Right cardiac atrium (tissue), 5 donors: ENCODE measurements around the gene PTPRD. TPM values are rescaled to one million over a fixed set of nuclear protein-coding genes. Genes with fewer than 3 reads are reported as not detected.
A peak's percentile ranks its signal among the peaks of the same experiment; 100 is the strongest.

Source experiments
- ATAC-seq, 2 donors: fragments of 200-7000 bp; cut with Tn5 transposase; one replicate each; pipeline versions ENCODE4 v1.8.0 to v1.9.1; 2020; ENCODE audit warnings: moderate library complexity in 2 of 2, mild to moderate bottlenecking in 1 of 2
- DNase-seq, 3 donors: peaks; one replicate each; pipeline ENCODE4 v3.0.0-alpha.2; 2020
- H3K27ac ChIP-seq: one replicate; pipeline ENCODE4 v1.5.1; 2013; ENCODE audit warnings: mild to moderate bottlenecking, low read length, control low read depth, moderate library complexity
- H3K27me3 ChIP-seq: one replicate; pipeline ENCODE4 v1.6.1; 2013; ENCODE audit not compliant: control insufficient read depth, insufficient read depth
- H3K4me1 ChIP-seq: one replicate; pipeline ENCODE4 v1.6.1; 2013; ENCODE audit warnings: low read length; ENCODE audit not compliant: control insufficient read depth, insufficient read depth
- H3K4me3 ChIP-seq: one replicate; pipeline ENCODE4 v1.5.1; 2013; ENCODE audit warnings: low read length, control low read depth
- H3K9me3 ChIP-seq: one replicate; pipeline ENCODE4 v1.6.1; 2013; ENCODE audit warnings: low read length; ENCODE audit not compliant: control insufficient read depth
- WGBS: extraction: QIAGEN DNeasy Blood & Tissue Kit; methylation state at CpG from one replicate; pipeline ENCODE4 v1.1.7; 2013; 5-methylcytosine and 5-hydroxymethylcytosine counted together
- intact Hi-C, 4 donors: fragments of 100-400 bp; cut with DNase I; formaldehyde crosslinking; loops; one replicate each; pipeline versions ENCODE4 v1.11.0 to v1.14.0; 2022 to 2023
- polyA plus RNA-seq: library from polyadenylated mRNA; stranded (reverse); fragments of 200-250 nt; gene quantifications from one replicate; pipeline ENCODE4 v1.2.3, GENCODE V29; 2013
- total RNA-seq, 4 donors: library from RNA; stranded (reverse); fragmentation: NEBNext Ultra II Directional; extraction: Animal tissue kit (Norgen Biotek cat#: 25700); gene quantifications; one replicate each; pipeline ENCODE4 v1.2.1, GENCODE V29; 2021
- donor health status: healthy with polysubstance abuse.
- donor health status: DM: no; HTN: yes; CAD: no.
- donor health status: DM: no; HTN: no; CAD: no.
- donor health status: DM: no; HTN: yes; CAD: no; lungs with severe emphysema.
- donor health status: DM: yes; HTN: yes; CAD: no.

The PTPRD gene
- total and polyA plus RNA-seq, 5 donors = 1.3 to 11.8 (median 7.1) TPM

DNA sequence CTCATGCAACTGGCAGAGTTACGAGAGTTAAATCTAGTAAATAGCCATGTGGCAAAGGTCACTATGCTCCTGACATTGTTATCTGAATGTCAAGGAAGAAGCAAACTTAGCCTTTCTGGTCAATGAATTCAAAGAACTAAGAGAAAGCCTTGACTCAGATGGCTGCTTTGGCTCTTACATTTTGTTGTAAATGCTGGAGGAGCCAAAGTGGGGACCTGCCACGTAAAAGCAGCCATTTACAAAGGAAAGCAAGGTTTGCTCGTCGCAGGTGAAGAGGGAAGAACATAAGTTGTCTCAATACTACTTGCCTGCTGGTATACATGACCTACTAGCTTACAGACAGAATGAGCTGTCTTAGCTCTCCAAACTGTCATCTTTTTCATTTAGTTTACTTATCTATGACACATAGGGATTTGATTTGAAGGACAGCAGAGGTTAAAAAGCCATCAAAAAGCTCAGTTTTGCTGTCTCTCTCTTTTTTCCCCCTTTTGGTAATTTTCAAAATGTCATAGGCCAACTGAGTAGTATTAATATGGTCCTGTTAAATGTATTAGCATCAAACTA lies 1760.4 kb downstream of the PTPRD start:
- DNase-seq (no peak), ATAC-seq (no peak)
- Histone ChIP-seq H3K27ac (no peak overlapping the region), H3K9me3 (no peaks in the 10 kb centered on the region), H3K4me3 (no peak overlapping the region), H3K27me3 (peaks cover 3% of the 10 kb centered on the region), H3K4me1 (no peaks in the 10 kb centered on the region)
- WGBS = 86% methylated on average over 4 of the region's 4 CpGs
- intact Hi-C loops = no loop called here

DNA sequence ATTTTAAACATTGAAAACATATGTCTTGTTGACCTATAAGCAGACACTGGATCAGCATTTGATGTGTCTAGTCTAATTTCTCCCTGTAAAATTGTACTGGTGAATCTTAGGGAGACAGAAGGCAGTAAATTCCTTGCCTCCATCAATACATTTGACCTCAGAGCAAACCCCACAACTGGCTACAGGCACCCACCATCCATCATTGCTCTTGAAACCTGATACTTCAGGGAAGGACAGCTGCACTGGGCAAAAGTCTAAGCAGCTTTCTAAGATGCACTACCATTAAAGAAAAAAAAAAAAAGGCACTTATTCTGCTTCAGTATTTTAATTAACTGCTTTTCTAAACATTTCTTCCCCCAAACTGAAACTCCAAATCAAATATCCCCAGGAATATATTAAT lies 1761.9 kb downstream of the PTPRD start:
- H3K4me1 ChIP-seq = no peaks in the 10 kb centered on the region
- no peak overlapping the region for H3K4me3 ChIP-seq
- no peaks in the 10 kb centered on the region for H3K9me3 ChIP-seq
- no peak overlapping the region for H3K27ac ChIP-seq
- peaks cover 3% of the 10 kb centered on the region for H3K27me3 ChIP-seq
- intact Hi-C loops = no loop called here
- ATAC-seq = no peak
- no peak for DNase-seq

DNA sequence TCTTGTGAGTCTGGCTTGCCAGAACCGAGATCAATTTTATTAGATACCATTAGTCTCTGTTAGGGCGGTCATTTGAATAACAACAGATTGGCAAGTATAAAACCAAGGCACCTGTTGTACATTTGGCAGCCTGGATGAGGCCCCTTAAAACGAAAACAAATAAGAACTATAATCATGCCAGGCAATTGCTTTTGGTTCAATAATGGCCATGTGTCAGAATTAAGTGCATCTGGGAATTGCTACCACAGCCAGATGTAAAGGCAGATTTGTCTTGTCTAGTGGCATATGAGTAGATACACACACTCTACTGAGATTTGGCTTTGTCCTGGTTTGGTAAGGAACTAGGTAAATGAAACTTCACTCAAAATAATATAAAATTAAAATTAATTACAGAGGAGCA lies 1767.0 kb downstream of the PTPRD start:
- DNase-seq = no peak
- no peak for ATAC-seq
- Histone ChIP-seq H3K4me3 (no peak overlapping the region), H3K4me1 (no peaks in the 10 kb centered on the region), H3K9me3 (no peaks in the 10 kb centered on the region), H3K27me3 (no peaks in the 10 kb centered on the region), H3K27ac (no peak overlapping the region)
- intact Hi-C loops = no loop called here
- 83% methylated on average over 3 of the region's 3 CpGs for WGBS

DNA sequence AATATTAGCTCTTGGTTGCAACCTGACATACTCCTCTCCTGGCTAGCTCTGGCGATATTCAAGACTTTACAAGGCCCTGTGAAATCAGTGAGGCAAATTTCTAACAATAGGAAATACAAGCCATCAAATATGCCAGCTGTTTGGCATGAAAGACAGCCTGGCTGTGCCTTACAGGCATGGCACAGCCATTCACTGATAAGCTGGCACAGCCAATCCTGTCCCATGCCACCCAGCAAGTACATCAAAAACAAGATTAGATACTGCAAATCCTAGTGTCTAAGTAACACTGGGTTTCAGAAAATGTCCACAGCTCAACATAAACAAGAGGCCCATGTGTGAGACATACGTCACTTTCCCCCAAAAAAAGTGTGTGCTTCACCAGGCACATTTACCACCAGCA lies 1767.4 kb downstream of the PTPRD start:
- Histone ChIP-seq H3K27ac (no peak overlapping the region), H3K4me1 (no peaks in the 10 kb centered on the region), H3K27me3 (no peaks in the 10 kb centered on the region), H3K9me3 (no peaks in the 10 kb centered on the region), H3K4me3 (no peak overlapping the region)
- ATAC-seq (peak; percentile 48 to 78), DNase-seq (peak; percentile 8 to 49 (median 18))
- intact Hi-C loops = no loop called here
- 32% methylated on average over 2 of the region's 2 CpGs for WGBS

DNA sequence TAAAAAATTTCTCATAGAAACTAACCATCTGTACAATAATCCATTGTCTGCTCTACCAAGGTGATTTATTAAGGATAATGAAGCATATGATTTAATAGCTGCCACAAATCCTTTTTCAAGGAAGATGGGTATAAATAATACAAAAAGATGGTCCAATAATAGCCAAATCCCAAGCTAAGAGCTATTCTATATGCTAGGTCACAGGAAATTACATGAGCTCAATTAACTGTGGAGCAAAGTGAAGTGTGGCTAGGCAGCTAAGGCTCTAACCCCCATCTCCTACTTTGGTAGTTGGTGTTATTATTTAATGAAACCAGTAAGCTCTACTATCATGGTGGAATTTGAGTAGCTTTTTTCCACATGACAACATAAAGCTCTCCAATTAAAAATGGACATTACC lies 1768.3 kb downstream of the PTPRD start:
- DNase-seq (no peak), ATAC-seq (no peak)
- Histone ChIP-seq H3K4me1 (no peaks in the 10 kb centered on the region), H3K27ac (no peak overlapping the region), H3K27me3 (no peaks in the 10 kb centered on the region), H3K9me3 (no peaks in the 10 kb centered on the region), H3K4me3 (no peak overlapping the region)
- intact Hi-C loops = no loop called here

DNA sequence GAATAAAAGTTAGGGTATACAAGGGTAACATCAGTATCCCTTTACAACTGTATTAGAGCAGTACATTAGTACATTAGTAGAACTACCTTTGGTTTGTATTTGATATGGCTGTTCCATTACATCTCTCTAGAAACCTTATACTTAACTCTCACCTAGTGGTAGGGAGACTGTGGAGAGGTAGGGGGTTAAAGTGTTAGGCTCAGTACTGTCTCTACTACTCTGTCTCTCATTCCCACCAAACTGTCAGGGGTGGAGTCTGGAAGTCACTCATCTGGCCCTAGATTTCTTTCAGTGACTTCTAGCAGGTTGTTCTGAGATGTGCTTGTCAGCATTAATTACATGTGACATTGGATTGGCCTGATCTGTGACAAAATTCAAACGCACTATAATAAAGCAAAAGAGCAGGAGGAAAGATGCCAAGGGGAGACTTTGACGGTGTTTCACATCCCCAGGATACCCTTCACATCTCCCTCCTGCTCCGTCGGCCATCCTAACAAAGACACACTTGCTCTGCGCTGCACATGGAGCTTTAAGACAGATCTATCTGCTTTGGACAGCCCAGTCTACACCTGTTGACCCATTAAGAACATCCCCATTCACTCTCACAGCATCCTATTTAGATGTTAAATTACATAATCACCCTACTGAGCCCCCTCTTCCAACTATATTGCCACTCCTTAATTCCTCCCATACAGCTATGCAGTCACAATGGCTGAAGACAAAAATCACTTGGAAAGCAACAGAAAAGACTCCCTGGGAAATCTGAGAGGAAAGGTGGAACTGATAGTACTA lies 1770.2 kb downstream of the PTPRD start:
- no peak for DNase-seq
- no peak for ATAC-seq
- H3K27ac ChIP-seq = no peak overlapping the region
- intact Hi-C loops = no loop called here
- no peak overlapping the region for H3K4me3 ChIP-seq
- H3K4me1 ChIP-seq = no peaks in the 10 kb centered on the region
- H3K27me3 ChIP-seq = no peaks in the 10 kb centered on the region
- 85% methylated on average over 5 of the region's 5 CpGs for WGBS
- no peaks in the 10 kb centered on the region for H3K9me3 ChIP-seq

DNA sequence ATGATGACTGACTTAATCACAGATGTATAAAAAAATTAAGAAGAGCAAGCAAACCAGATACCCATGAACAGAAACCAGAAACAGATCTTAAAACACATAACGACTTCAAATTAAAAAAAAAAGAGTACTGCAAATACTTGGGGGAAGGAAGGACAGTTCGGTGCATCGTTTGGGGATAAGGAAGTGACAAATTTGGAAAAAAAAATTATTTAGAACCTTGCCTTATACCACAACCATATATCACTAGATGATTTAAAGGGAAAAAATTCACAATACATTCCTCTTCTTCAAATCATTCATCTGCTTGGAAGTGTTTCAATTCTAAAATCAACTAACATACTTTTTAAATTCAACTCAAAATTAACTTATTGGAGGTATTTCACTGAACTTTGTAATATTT lies 1774.7 kb downstream of the PTPRD start:
- WGBS = 84% methylated on average over 3 of the region's 3 CpGs
- ATAC-seq (no peak), DNase-seq (no peak)
- no peaks in the 10 kb centered on the region for H3K9me3 ChIP-seq
- no peaks in the 10 kb centered on the region for H3K4me1 ChIP-seq
- intact Hi-C loops = no loop called here
- H3K4me3 ChIP-seq = no peak overlapping the region
- no peaks in the 10 kb centered on the region for H3K27me3 ChIP-seq
- H3K27ac ChIP-seq = no peak overlapping the region

DNA sequence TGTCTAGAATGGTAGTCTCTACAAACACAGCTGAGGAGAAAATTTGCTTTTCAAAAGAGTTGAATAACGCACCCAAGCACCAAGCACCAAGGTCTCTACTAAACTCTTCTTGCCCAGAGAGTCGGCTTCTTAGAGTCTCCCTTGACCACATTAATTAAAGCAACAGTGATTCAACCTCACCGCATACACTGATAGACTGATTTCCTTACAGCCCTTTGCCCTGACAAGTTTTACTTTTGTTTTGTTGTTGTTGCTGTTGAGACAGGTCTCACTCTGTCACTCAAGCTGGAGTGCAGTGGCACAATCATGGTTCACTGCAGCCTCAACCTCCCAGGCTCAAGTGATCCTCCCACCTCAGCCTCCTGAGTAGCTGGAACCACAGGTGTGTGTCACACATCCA lies 1777.5 kb downstream of the PTPRD start:
- Histone ChIP-seq H3K4me1 (no peaks in the 10 kb centered on the region), H3K9me3 (no peaks in the 10 kb centered on the region), H3K27ac (no peak overlapping the region), H3K4me3 (no peak overlapping the region), H3K27me3 (no peaks in the 10 kb centered on the region)
- 91% methylated on average over 3 of the region's 3 CpGs for WGBS
- DNase-seq = no peak
- intact Hi-C loops = no loop called here
- ATAC-seq = no peak

DNA sequence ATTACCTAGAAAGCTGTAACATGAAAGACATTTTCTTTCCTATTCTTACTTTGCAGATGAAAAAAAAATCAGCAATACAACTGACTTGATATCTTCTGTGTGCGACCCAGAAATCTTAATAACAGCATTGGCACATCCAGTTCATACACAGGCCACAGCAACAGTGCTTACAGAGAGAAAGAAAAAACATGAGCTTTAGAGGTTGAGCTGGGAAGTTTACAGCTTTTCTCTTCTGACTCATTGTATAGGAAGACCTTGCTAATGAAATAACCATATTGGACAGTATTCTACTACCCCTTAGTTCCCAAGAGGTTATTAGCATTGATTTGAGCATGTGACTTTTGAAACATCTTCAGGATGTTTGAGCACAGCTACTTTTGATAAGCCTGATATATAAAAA lies 1779.8 kb downstream of the PTPRD start:
- DNase-seq (no peak), ATAC-seq (no peak)
- Histone ChIP-seq H3K9me3 (no peaks in the 10 kb centered on the region), H3K27ac (no peak overlapping the region), H3K4me3 (no peak overlapping the region), H3K4me1 (no peaks in the 10 kb centered on the region), H3K27me3 (no peaks in the 10 kb centered on the region)
- intact Hi-C loops = no loop called here
- 26% methylated on average over 1 of the region's 1 CpG for WGBS

DNA sequence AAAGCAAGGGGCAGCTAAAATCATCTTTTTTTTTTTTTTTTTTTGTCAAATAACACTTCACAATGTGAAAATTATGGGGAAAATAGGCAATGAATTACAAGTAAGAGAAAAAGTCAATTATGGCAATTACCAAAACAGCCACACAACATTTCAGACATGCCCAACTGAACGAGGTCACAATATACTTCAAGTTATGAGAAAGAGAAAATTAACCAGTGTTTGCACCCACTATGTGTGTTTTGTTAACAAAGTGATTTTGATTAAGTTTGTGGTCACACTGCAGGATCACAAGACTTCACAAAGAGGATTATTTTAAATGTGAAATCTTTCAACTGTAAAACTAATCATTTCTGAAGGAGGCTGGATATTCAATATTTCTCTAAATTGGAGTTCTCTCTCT lies 1780.4 kb downstream of the PTPRD start:
- ATAC-seq = no peak
- H3K4me1 ChIP-seq = no peaks in the 10 kb centered on the region
- no peaks in the 10 kb centered on the region for H3K27me3 ChIP-seq
- H3K4me3 ChIP-seq = no peak overlapping the region
- no peak for DNase-seq
- WGBS = 71% methylated on average over 1 of the region's 1 CpG
- intact Hi-C loops = no loop called here
- no peaks in the 10 kb centered on the region for H3K9me3 ChIP-seq
- no peak overlapping the region for H3K27ac ChIP-seq

DNA sequence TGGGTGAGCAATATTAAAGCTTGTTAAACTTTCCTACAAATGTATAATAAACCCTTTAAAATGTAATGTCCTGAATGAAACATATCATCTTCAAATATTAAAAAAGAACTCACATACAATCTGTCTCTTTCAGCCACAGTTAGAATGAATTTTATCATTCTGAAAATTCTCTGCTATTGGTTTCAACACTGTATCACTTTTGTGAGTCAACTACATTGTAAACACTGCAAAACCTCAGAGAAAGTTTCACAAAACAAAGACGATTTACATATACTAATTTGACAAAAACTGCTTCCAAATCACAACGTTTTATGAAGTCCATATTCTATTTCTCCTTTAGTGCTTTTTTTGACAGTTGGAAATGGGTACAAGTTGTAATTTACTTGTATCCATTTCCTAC lies 1781.2 kb downstream of the PTPRD start:
- intact Hi-C loops = no loop called here
- Histone ChIP-seq H3K4me1 (no peaks in the 10 kb centered on the region), H3K9me3 (no peaks in the 10 kb centered on the region), H3K27ac (no peak overlapping the region), H3K4me3 (no peak overlapping the region), H3K27me3 (no peaks in the 10 kb centered on the region)
- 70% methylated on average over 2 of the region's 2 CpGs for WGBS
- ATAC-seq = no peak
- DNase-seq = no peak

DNA sequence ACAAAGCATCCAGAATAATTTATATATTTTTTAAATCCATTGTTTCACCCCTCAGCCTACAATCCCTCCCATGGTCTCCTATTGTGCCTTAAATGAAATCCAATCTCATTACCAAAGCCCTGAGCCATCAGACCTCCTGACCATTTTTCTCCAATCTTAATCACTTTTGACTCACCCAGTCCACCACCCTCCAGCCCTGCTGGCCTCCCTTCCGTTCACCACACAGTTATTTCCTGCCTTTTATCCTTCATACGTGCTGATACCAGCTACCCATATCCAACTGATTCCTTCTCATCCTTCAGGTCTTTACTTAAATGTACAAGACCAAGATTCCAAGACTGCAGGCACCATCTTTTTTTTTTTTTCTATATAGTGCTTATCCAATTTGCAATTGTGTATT lies 1786.5 kb downstream of the PTPRD start:
- Histone ChIP-seq H3K27me3 (no peaks in the 10 kb centered on the region), H3K4me3 (no peak overlapping the region), H3K27ac (no peak overlapping the region), H3K9me3 (no peaks in the 10 kb centered on the region), H3K4me1 (no peaks in the 10 kb centered on the region)
- intact Hi-C loops = no loop called here
- 76% methylated on average over 2 of the region's 2 CpGs for WGBS
- DNase-seq = no peak
- no peak for ATAC-seq
